PC-9 (cell line): ENCODE data around the gene CALHM2. TPM values are rescaled to one million over a fixed set of nuclear protein-coding genes. Genes with fewer than 3 reads are reported as not detected.

Source experiments
- BruUV-seq: library from RNA; stranded (reverse); fragments of 400-500 nt; replicated peaks from 2 replicates; lab custom pipeline; 2021; lab: Mats Ljungman, UMichigan
- CTCF ChIA-PET: fragments of 300-600 bp; sonication (Branson Sonifier 250); formaldehyde crosslinking; loops from one replicate; lab custom pipeline; 2022; ENCODE audit warnings: antibody characterized with exemption; lab: Charles Lee
- POLR2A ChIA-PET: fragments of 300-600 bp; sonication (Branson Sonifier 250); formaldehyde crosslinking; loops from one replicate; lab custom pipeline; 2022; ENCODE audit warnings: antibody characterized with exemption; ENCODE audit not compliant: unreplicated experiment; lab: Charles Lee
- DNase-seq, 2 experiments: peaks; one replicate each; pipeline versions ENCODE4 v3.0.0 to v3.0.0-alpha.2; 2015 to 2022; ENCODE audit warnings: mixed read lengths in 1 of 2
- H2AFZ ChIP-seq: fragments of 200-600 bp; sonication (generic); 2 replicates; pipeline ENCODE4 v1.8.1; 2017; ENCODE audit warnings: antibody characterized with exemption
- H3F3A ChIP-seq: fragments of 200-600 bp; sonication (generic); 2 replicates; pipeline ENCODE4 v1.8.1; 2017; ENCODE audit warnings: antibody characterized with exemption, mild to moderate bottlenecking, low read depth; ENCODE audit not compliant: insufficient read depth
- H3K27ac ChIP-seq: fragments of 200-600 bp; sonication (generic); 2 replicates; pipeline ENCODE4 v1.6.1; 2016; ENCODE audit warnings: mixed run types
- H3K27me3 ChIP-seq: fragments of 200-600 bp; sonication (generic); 2 replicates; pipeline ENCODE4 v1.6.1; 2016; ENCODE audit warnings: low read depth, mixed run types; ENCODE audit not compliant: insufficient read depth
- H3K36me3 ChIP-seq: fragments of 200-600 bp; sonication (generic); 2 replicates; pipeline ENCODE4 v1.6.1; 2016; ENCODE audit warnings: low read depth, mixed run types
- H3K4me1 ChIP-seq: fragments of 200-600 bp; sonication (generic); replicated peaks from 2 replicates; pipeline ENCODE4 v1.6.1; 2016; ENCODE audit warnings: mixed run types; ENCODE audit not compliant: insufficient read depth
- H3K4me2 ChIP-seq: fragments of 200-600 bp; sonication (generic); 2 replicates; pipeline ENCODE4 v1.6.1; 2017; ENCODE audit warnings: mixed run types
- H3K4me3 ChIP-seq: fragments of 200-600 bp; sonication (generic); 2 replicates; pipeline ENCODE4 v1.6.1; 2016; ENCODE audit warnings: mixed run types
- H3K79me2 ChIP-seq: fragments of 200-600 bp; sonication (generic); 2 replicates; pipeline ENCODE4 v1.6.1; 2017; ENCODE audit warnings: low read depth, mixed run types
- H3K9me2 ChIP-seq: fragments of 200-600 bp; sonication (generic); 2 replicates; pipeline ENCODE4 v1.8.1; 2017; ENCODE audit warnings: mild to moderate bottlenecking; ENCODE audit not compliant: insufficient read depth
- H3K9me3 ChIP-seq: fragments of 200-600 bp; sonication (generic); 2 replicates; pipeline ENCODE4 v1.8.1; 2016; ENCODE audit warnings: low read depth; ENCODE audit not compliant: insufficient read depth
- H4K20me1 ChIP-seq: fragments of 200-600 bp; sonication (generic); 2 replicates; pipeline ENCODE4 v1.8.1; 2017; ENCODE audit not compliant: insufficient read depth
- CTCF ChIP-seq: fragments of 200-600 bp; sonication (generic); conservative IDR thresholded peaks from 2 replicates; pipeline ENCODE4 v1.6.1; 2017; ENCODE audit warnings: mixed run types, antibody characterized with exemption, mild to moderate bottlenecking, moderate library complexity
- EZH2 ChIP-seq: fragments of 200-600 bp; sonication (generic); IDR thresholded peaks from 2 replicates; pipeline ENCODE4 v1.8.0; 2017; ENCODE audit warnings: antibody characterized with exemption, low read depth
- intact Hi-C: fragments of 100-400 bp; cut with micrococcal nuclease; formaldehyde crosslinking; loops from one replicate; pipeline ENCODE4 v1.10.0; 2022; ENCODE audit not compliant: unreplicated experiment
- total RNA-seq: library from RNA; stranded (reverse); gene quantifications from 2 replicates; pipeline ENCODE4 v1.2.3, GENCODE V29; 2021

CALHM2 gene
- total RNA-seq, 1 experiment from 2014 or later = 54.1 TPM

- intact Hi-C loops = loop anchor here (10.0 kb wide), 1 partner anchor 49 kb away; no protein-coding TSS in a partner anchor
- no peaks in the 10 kb centered on the region for H3K79me2 ChIP-seq
- ChIA-PET POLR2A (no interaction called here), CTCF (no interaction called here)
- peaks cover 5% of the 10 kb centered on the region; the same call in 1 of the 2 replicates for H3K4me1 ChIP-seq
- H4K20me1 ChIP-seq = no peaks in the 10 kb centered on the region
- TF ChIP-seq CTCF (no peak), EZH2 (no peak)
- H3K27me3 ChIP-seq = no peaks in the 10 kb centered on the region; the same call in 1 of the 2 replicates
- no peaks in the 10 kb centered on the region for H3K36me3 ChIP-seq
- no peak overlapping the region for H2AFZ ChIP-seq
- no peaks in the 10 kb centered on the region; the same call in 1 of the 2 replicates for H3F3A ChIP-seq
- H3K9me3 ChIP-seq = no peaks in the 10 kb centered on the region
- BruUV-seq = no TSS peak
- peak overlapping the region; percentile 61; the same call in 1 of the 2 replicates for H3K4me3 ChIP-seq
- peak overlapping the region; percentile 82 for H3K4me2 ChIP-seq
- H3K9me2 ChIP-seq = no peaks in the 10 kb centered on the region
- H3K27ac ChIP-seq = no peak overlapping the region
- DNase-seq = no peak
These were observed 43.2 kb upstream of the CALHM2 start for GRCh38 chr10:103495321-103495720.

- ChIA-PET CTCF (no interaction called here), POLR2A (no interaction called here)
- H3K4me3 ChIP-seq = peak overlapping the region; percentile 61
- no peaks in the 10 kb centered on the region; the same call in 1 of the 2 replicates for H3K27me3 ChIP-seq
- no TSS peak for BruUV-seq
- intact Hi-C loops = loop anchor here (5.0 to 10.0 kb wide), 2 partner anchors 51 to 98 kb away; no protein-coding TSS in a partner anchor
- peak overlapping the region; percentile 82 for H3K4me2 ChIP-seq
- H2AFZ ChIP-seq = peak overlapping the region; percentile 77
- no peak for TF ChIP-seq CTCF
- no peak for TF ChIP-seq EZH2
- H3K9me3 ChIP-seq = no peaks in the 10 kb centered on the region
- H4K20me1 ChIP-seq = no peaks in the 10 kb centered on the region
- DNase-seq = peak in 1 of 2 experiments; percentile 16
- no peak overlapping the region for H3K27ac ChIP-seq
- H3F3A ChIP-seq = no peaks in the 10 kb centered on the region; the same call in 1 of the 2 replicates
- peaks cover 5% of the 10 kb centered on the region; the same call in 1 of the 2 replicates for H3K4me1 ChIP-seq
- H3K9me2 ChIP-seq = no peaks in the 10 kb centered on the region
- no peaks in the 10 kb centered on the region for H3K36me3 ChIP-seq
- H3K79me2 ChIP-seq = no peaks in the 10 kb centered on the region
These were observed 42.0 kb upstream of the CALHM2 start for GRCh38 chr10:103493916-103494877.

GRCh38 chr10:103493362-103493915 lies 41.3 kb upstream of the CALHM2 start, which contains the start of gene NEURL1:
NEURL1 (plus strand) TSS chr10:103493705; CDS start chr10:103494388, 683 bp downstream.
- peak within 1 kb of the TSS; percentile 82 for H3K4me2 ChIP-seq
- H3F3A ChIP-seq = no peaks in the 10 kb centered on the region; the same call in 1 of the 2 replicates
- no peak for DNase-seq
- H3K9me3 ChIP-seq = no peaks in the 10 kb centered on the region
- H3K79me2 ChIP-seq = no peaks in the 10 kb centered on the region
- CTCF ChIA-PET = no interaction called here
- H3K9me2 ChIP-seq = no peaks in the 10 kb centered on the region
- peak within 1 kb of the TSS; percentile 77 for H2AFZ ChIP-seq
- no peak within 1 kb of the TSS for H3K27ac ChIP-seq
- TF ChIP-seq CTCF (no peak), EZH2 (no peak)
- H3K4me3 ChIP-seq = peak within 1 kb of the TSS; percentile 61
- intact Hi-C loops = loop anchor here (5.0 to 10.0 kb wide), 2 partner anchors 51 to 99 kb away; no protein-coding TSS in a partner anchor
- BruUV-seq = no TSS peak
- peaks cover 5% of the 10 kb centered on the region; the same call in 1 of the 2 replicates for H3K4me1 ChIP-seq
- no peaks in the 10 kb centered on the region for H3K36me3 ChIP-seq
- no peaks in the 10 kb centered on the region for H4K20me1 ChIP-seq
- POLR2A ChIA-PET = no interaction called here
- no peaks in the 10 kb centered on the region; the same call in 1 of the 2 replicates for H3K27me3 ChIP-seq
